Adrenal gland (tissue), 12 donors: Measurements from ENCODE around the gene TP73. TPM values are rescaled to one million over a fixed set of nuclear protein-coding genes. Genes with fewer than 3 reads are reported as not detected.

ENCODE experiments used
- DNase-seq, 7 donors: peaks; one replicate each; pipeline ENCODE4 v3.0.0-alpha.2; 2019 to 2020
- H3K27ac ChIP-seq, 5 donors: fragments of 200-600 bp; sonication (generic) in 4 of 5; 1 replicate in 3 of 5; 2 replicates in 2 of 5; pipeline versions ENCODE4 v1.5.1 to v1.8.0; 2016 to 2020; ENCODE audit warnings: mild to moderate bottlenecking in 1 of 5
- H3K27me3 ChIP-seq: fragments of 200-600 bp; 2 replicates; pipeline ENCODE4 v1.8.0; 2021
- H3K36me3 ChIP-seq, 2 donors: fragments of 200-600 bp; replicated peaks in 1 of 2; 1 replicate in 1 of 2; 2 replicates in 1 of 2; pipeline versions ENCODE4 v1.5.1 to v1.8.0; 2018 to 2022
- H3K4me1 ChIP-seq, 2 donors: fragments of 200-600 bp; replicated peaks in 1 of 2; 1 replicate in 1 of 2; 2 replicates in 1 of 2; pipeline versions ENCODE4 v1.5.1 to v1.8.0; 2018 to 2021
- H3K4me3 ChIP-seq, 4 donors: fragments of 200-600 bp; sonication (generic) in 3 of 4; one replicate each; pipeline ENCODE4 v1.5.1; 2016 to 2018
- H3K9me3 ChIP-seq, 3 donors: fragments of 200-600 bp; sonication (generic) in 1 of 3; replicated peaks in 1 of 3; 1 replicate in 2 of 3; 2 replicates in 1 of 3; pipeline versions ENCODE4 v1.5.1 to v1.8.0; 2016 to 2021
- POLR2A ChIP-seq, 2 donors: fragments of 450-650 bp; IDR thresholded peaks; one replicate each; pipeline ENCODE4 v1.6.1; 2017; ENCODE audit warnings: antibody characterized with exemption in 2 of 2, mild to moderate bottlenecking in 2 of 2, moderate library complexity in 1 of 2
- WGBS, 4 donors: extraction: QIAGEN DNeasy Blood & Tissue Kit in 2 of 4; methylation state at CpG; one replicate each; pipeline versions ENCODE4 v1.1.5 to v1.1.7; 2013 to 2017; 5-methylcytosine and 5-hydroxymethylcytosine counted together
- intact Hi-C, 2 donors: fragments of 100-400 bp; cut with DNase I; formaldehyde crosslinking; loops; one replicate each; pipeline versions ENCODE4 v1.14.1 to v1.15.0; 2022 to 2023
- polyA plus RNA-seq, 3 donors: library from polyadenylated mRNA; stranded (reverse); fragments of 200-250 nt in 2 of 3; fragments of 350-450 nt in 1 of 3; fragmentation: Illumina TruSeq in 1 of 3; extraction: RNeasy Lipid Tissue Mini Kit (QIAGEN cat#74804) in 1 of 3; gene quantifications; one replicate each; pipeline ENCODE4 v1.2.3, GENCODE V29; 2013 to 2014
- total RNA-seq, 9 donors: library from RNA; depleted of rRNA in 4 of 9; stranded (reverse); fragments of >200 nt in 4 of 9; fragments of 120-200 nt in 1 of 9; fragmentation: NEBNext Ultra II Directional in 1 of 9; extraction: Animal tissue kit (Norgen Biotek cat#: 25700) in 1 of 9; gene quantifications; one replicate each; pipeline versions ENCODE4 v1.1.0 to v1.2.4, GENCODE V29; 2013 to 2023
- TF ChIP-seq, protein P1 (sequence below), 6 experiments: fragments of 450-650 bp in 4 of 6; fragments of 200-600 bp in 2 of 6; sonication (generic) in 1 of 6; IDR thresholded peaks; 1 replicate in 5 of 6; 2 replicates in 1 of 6; pipeline versions ENCODE4 v1.5.1 to v1.8.0; 2016 to 2021; ENCODE audit warnings: antibody characterized with exemption in 6 of 6, mild to moderate bottlenecking in 2 of 6, moderate library complexity in 1 of 6
- donor health status: healthy with polysubstance abuse.
- donor health status: Bipolar disorder and iron deficiency.
- donor health status: DM: yes; HTN: yes; CAD: no.
- donor health status: DM: no; HTN: no; CAD: no.
- donor health status: DM: no; HTN: no; CAD: no.
- donor health status: DM: yes; HTN: yes; CAD: no.

The TP73 gene
- total and polyA plus RNA-seq, 12 donors = 0.03 to 0.22 (median 0.14) TPM; not detected in 6

DNA sequence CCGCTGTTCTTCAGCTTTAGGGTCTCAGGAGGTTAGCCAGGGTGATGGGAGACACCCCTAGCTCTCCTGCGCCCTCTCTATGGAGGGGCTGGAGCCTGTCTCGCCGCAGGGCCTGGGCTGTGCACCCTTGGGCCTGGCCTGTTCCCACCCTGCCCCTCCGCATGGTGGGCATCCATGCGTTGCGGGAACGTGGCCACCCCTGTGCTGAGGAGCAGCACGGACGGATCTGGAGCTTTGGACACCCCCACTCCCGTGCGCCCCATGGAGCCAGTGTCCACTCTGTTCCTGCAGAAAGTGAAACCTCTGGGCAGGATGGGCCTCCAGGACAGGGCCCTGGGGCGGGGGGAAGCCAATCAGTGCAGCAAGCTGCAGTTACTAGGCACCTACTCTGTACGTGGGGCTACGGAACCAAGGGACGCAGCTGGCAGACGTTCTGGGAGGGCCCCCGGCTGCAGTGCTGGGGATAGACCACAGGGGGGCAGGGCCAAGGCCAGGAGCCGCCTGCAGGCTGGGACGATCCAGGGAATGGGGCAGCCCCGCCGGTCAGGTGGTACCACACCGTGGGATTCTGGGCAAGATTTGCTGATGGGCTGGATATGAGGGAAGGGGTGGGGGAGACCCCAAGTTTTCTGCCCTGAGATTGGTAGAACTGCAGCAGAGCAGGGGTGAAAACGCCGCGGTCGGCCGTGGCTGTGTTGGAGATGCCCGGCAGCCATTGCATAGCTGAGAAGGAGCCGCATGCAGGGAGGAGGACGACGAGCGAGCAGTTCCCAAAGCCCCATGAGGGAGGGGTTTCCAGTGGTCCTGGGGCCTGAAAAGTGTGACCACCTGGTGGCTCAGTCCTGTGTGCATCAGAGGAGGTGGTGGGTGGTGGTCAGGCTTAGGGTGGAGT, 43.3 kb downstream of the TP73 start:
- H3K4me3 ChIP-seq = no peak overlapping the region
- TF ChIP-seq POLR2A (IDR thresholded peaks at IDR 0.05) = no peak
- TF ChIP-seq, protein P1, sequence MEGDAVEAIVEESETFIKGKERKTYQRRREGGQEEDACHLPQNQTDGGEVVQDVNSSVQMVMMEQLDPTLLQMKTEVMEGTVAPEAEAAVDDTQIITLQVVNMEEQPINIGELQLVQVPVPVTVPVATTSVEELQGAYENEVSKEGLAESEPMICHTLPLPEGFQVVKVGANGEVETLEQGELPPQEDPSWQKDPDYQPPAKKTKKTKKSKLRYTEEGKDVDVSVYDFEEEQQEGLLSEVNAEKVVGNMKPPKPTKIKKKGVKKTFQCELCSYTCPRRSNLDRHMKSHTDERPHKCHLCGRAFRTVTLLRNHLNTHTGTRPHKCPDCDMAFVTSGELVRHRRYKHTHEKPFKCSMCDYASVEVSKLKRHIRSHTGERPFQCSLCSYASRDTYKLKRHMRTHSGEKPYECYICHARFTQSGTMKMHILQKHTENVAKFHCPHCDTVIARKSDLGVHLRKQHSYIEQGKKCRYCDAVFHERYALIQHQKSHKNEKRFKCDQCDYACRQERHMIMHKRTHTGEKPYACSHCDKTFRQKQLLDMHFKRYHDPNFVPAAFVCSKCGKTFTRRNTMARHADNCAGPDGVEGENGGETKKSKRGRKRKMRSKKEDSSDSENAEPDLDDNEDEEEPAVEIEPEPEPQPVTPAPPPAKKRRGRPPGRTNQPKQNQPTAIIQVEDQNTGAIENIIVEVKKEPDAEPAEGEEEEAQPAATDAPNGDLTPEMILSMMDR (IDR thresholded peaks at IDR 0.05) = peak; percentile 52 to 88 (median 82)

DNA sequence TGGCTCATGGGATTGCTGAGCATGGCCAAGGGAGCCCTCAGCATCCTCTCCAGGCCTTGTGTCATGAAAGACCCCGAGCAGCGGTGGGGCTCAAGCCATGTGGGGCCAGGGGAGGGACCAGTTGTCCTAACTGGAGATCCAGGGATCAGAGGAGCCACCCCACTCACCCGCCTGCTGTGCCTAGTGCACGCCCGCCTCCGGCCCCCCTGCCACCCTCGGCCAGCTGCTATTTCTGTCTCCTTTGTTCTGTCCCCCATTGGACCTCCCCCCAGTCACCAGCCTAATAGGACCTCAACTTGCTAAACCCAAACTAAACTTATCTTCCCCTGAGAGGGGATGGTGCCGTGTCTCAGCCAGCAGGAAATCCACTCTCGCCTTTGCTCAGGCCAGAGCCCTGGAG, 44.4 kb downstream of the TP73 start:
- Histone ChIP-seq H3K27me3 (no peaks in the 10 kb centered on the region), H3K4me3 (no peak overlapping the region), H3K9me3 (no peaks in the 10 kb centered on the region), H3K4me1 (no peaks in the 10 kb centered on the region), H3K27ac (no peak overlapping the region), H3K36me3 (no peaks in the 10 kb centered on the region)
- TF ChIP-seq, protein P1 (IDR thresholded peaks at IDR 0.05) = no peak
- TF ChIP-seq POLR2A (IDR thresholded peaks at IDR 0.05) = no peak
- DNase-seq = no peak
- WGBS, 4 donors = 87 to 97% (median 90%) methylated on average over 9 of the region's 9 CpGs
- intact Hi-C loops = loop anchor here in 1 of 2 donors (2.0 kb wide), 1 partner anchor 26 kb away; no protein-coding TSS in a partner anchor

More for the DNA sequence above, 43.3 kb downstream of the TP73 start:
- H3K4me1 ChIP-seq = no peaks in the 10 kb centered on the region
- no peaks in the 10 kb centered on the region for H3K9me3 ChIP-seq
- no peak overlapping the region for H3K27ac ChIP-seq
- intact Hi-C loops = loop anchor here in 1 of 2 donors (2.0 kb wide), 1 partner anchor 27 kb away; no protein-coding TSS in a partner anchor
- no peaks in the 10 kb centered on the region for H3K27me3 ChIP-seq
- WGBS, 4 donors = 35 to 50% (median 39%) methylated on average over 21 to 33 of the region's 33 CpGs
- no peaks in the 10 kb centered on the region for H3K36me3 ChIP-seq
- peak; percentile 42 to 77 (median 67) for DNase-seq

DNA sequence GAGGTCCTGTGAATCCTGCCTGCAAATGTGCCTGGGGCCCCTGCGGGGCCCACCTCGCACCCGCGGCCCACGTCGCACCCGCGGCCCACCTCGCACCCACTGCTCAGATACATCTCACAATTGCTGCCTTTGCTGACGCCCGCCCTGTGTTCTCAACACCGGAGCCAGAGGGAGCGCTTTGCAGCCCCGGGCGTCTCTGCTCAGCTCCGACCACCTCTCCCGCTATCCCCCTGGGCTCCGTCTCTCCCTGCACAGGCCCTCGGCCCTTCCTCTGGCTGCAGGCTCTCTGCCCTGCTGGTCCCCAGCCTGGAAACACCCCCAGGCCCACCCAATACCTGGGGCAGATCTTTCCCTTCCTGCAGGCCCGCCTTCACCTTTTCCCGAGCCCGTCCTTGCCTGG, 44.8 kb downstream of the TP73 start:
- no peak for DNase-seq
- intact Hi-C loops = loop anchor here in 1 of 2 donors (2.0 kb wide), 1 partner anchor 26 kb away; no protein-coding TSS in a partner anchor
- Histone ChIP-seq H3K4me1 (no peaks in the 10 kb centered on the region), H3K27ac (no peak overlapping the region), H3K27me3 (no peaks in the 10 kb centered on the region), H3K36me3 (no peaks in the 10 kb centered on the region), H3K9me3 (no peaks in the 10 kb centered on the region), H3K4me3 (no peak overlapping the region)
- TF ChIP-seq, protein P1 (IDR thresholded peaks at IDR 0.05) = no peak
- TF ChIP-seq POLR2A (IDR thresholded peaks at IDR 0.05) = no peak
- WGBS, 4 donors = 84 to 90% (median 87%) methylated on average over 20 to 22 of the region's 22 CpGs

DNA sequence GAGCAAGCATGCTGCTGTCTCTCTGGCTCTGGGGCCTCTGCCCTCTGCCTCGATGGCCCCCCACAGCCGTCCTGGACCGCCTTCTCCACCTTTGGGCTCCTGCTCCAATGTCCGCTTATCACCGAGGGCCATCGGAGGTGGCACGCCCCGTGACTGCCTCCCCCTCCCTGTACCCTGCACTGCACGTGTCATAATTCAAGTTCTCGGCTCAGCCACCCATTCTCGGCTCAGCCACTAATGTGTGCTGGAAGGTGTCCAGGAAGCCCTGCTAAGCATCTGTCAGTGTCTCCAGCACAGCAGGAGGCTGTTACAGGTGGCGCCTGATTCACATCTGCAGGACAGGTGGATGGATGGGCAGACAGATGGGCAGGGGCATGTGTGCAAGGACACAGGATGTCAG, 45.5 kb downstream of the TP73 start:
- H3K9me3 ChIP-seq = no peaks in the 10 kb centered on the region
- no peaks in the 10 kb centered on the region for H3K36me3 ChIP-seq
- H3K4me1 ChIP-seq = no peaks in the 10 kb centered on the region
- no peaks in the 10 kb centered on the region for H3K27me3 ChIP-seq
- WGBS, 4 donors = 63 to 74% (median 67%) methylated on average over 3 to 12 of the region's 12 CpGs
- no peak overlapping the region for H3K4me3 ChIP-seq
- TF ChIP-seq, protein P1 (IDR thresholded peaks at IDR 0.05) = no peak
- TF ChIP-seq POLR2A (IDR thresholded peaks at IDR 0.05) = no peak
- peak in 1 of 7 donors; percentile 63 for DNase-seq
- no peak overlapping the region for H3K27ac ChIP-seq
- intact Hi-C loops = loop anchor here in 1 of 2 donors (2.0 kb wide), 1 partner anchor 25 kb away; no protein-coding TSS in a partner anchor
